Tibial nerve (tissue), 4 donors: ENCODE data around the gene TBC1D22A. TPM values are rescaled to one million over a fixed set of nuclear protein-coding genes. Genes with fewer than 3 reads are reported as not detected.

Experiments used
- DNase-seq, 2 donors: peaks; one replicate each; pipeline ENCODE4 v3.0.0-alpha.2; 2019; ENCODE audit warnings: low spot score in 2 of 2
- H3K27ac ChIP-seq, 4 donors: fragments of 200-600 bp; sonication (generic) in 3 of 4; one replicate each; pipeline ENCODE4 v1.5.1; 2017 to 2019; ENCODE audit warnings: mild to moderate bottlenecking in 1 of 4
- H3K27me3 ChIP-seq, 2 donors: fragments of 200-600 bp; sonication (generic) in 1 of 2; one replicate each; pipeline versions ENCODE4 v1.5.1 to v1.6.0; 2017 to 2019
- H3K36me3 ChIP-seq, 3 donors: fragments of 200-600 bp; sonication (generic); one replicate each; pipeline ENCODE4 v1.5.1; 2018 to 2019
- H3K4me1 ChIP-seq, 4 donors: fragments of 200-600 bp; sonication (generic) in 3 of 4; one replicate each; pipeline ENCODE4 v1.5.1; 2017 to 2019
- H3K4me3 ChIP-seq, 4 donors: fragments of 200-600 bp; sonication (generic) in 3 of 4; one replicate each; pipeline ENCODE4 v1.5.1; 2017 to 2019; ENCODE audit warnings: mild to moderate bottlenecking in 1 of 4, moderate library complexity in 1 of 4
- H3K9me3 ChIP-seq, 4 donors: fragments of 200-600 bp; sonication (generic) in 3 of 4; one replicate each; pipeline ENCODE4 v1.5.1; 2017 to 2019
- EP300 ChIP-seq, 2 donors: sonication (generic); formaldehyde crosslinking; IDR thresholded peaks; one replicate each; pipeline ENCODE4 v1.6.1; 2017; ENCODE audit warnings: antibody characterized with exemption in 2 of 2, mild to moderate bottlenecking in 1 of 2
- POLR2A ChIP-seq, 2 donors: fragments of 450-650 bp; IDR thresholded peaks; one replicate each; pipeline ENCODE4 v1.6.1; 2017; ENCODE audit warnings: antibody characterized with exemption in 2 of 2, mild to moderate bottlenecking in 2 of 2, moderate library complexity in 2 of 2
- WGBS, 2 donors: methylation state at CpG; one replicate each; pipeline ENCODE4 v1.1.5; 2018; 5-methylcytosine and 5-hydroxymethylcytosine counted together
- total RNA-seq, 4 donors: library from RNA; depleted of rRNA; stranded (reverse); fragments of >200 nt; gene quantifications; one replicate each; pipeline ENCODE4 v1.1.0, GENCODE V29; 2016
- TF ChIP-seq, protein P1 (sequence below), 5 experiments: fragments of 200-600 bp in 3 of 5; fragments of 450-650 bp in 2 of 5; sonication (generic) in 3 of 5; IDR thresholded peaks; one replicate each; pipeline ENCODE4 v1.5.1; 2016 to 2019; ENCODE audit warnings: antibody characterized with exemption in 5 of 5, mild to moderate bottlenecking in 3 of 5, moderate library complexity in 2 of 5

TBC1D22A gene
- total RNA-seq, 4 donors from 2014 or later, result 27.3 to 35.4 (median 29.3) TPM

DNA sequence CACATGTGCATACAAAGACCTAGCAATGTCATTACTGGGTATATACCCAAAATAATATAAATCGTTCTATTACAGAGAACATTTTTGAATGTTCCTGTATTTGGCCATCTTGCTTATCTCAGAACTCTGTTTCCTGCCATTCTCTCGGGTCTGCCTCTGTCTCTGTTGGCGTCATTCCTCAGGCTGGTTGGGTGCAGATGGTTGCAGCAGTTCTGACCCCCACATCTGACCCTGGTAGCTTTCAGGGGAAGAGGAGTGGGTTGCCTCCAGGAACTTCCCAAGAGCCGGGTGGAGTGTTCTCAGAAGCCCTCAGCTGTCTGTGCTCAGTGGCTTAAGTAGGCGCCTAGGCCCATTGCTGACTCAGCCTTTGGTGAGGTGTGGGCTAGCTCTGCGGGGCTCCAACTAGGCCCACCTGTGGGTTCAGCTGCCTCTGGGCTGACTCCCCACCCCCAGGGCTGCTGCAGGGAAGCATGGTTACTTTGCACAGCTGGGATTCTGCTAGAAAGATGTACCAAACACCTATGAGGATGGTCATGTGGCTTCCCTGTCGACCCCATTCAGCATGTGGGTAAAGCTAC lies 114.0 kb downstream of the TBC1D22A start:
- Histone ChIP-seq H3K9me3 (peaks cover 0 to 18% (median 2%) of the 10 kb centered on the region in 4 donors), H3K36me3 (peaks cover 0 to under 1% (median 0%) of the 10 kb centered on the region in 3 donors), H3K27me3 (no peaks in the 10 kb centered on the region), H3K27ac (no peak overlapping the region), H3K4me3 (no peak overlapping the region), H3K4me1 (peaks cover 0 to 17% (median 3%) of the 10 kb centered on the region in 4 donors)
- 87 to 88% methylated on average over 5 to 7 of the region's 7 CpGs for WGBS, 2 donors
- no peak for TF ChIP-seq POLR2A (IDR thresholded peaks at IDR 0.05)
- no peak for TF ChIP-seq EP300 (IDR thresholded peaks at IDR 0.05)
- TF ChIP-seq, protein P1, sequence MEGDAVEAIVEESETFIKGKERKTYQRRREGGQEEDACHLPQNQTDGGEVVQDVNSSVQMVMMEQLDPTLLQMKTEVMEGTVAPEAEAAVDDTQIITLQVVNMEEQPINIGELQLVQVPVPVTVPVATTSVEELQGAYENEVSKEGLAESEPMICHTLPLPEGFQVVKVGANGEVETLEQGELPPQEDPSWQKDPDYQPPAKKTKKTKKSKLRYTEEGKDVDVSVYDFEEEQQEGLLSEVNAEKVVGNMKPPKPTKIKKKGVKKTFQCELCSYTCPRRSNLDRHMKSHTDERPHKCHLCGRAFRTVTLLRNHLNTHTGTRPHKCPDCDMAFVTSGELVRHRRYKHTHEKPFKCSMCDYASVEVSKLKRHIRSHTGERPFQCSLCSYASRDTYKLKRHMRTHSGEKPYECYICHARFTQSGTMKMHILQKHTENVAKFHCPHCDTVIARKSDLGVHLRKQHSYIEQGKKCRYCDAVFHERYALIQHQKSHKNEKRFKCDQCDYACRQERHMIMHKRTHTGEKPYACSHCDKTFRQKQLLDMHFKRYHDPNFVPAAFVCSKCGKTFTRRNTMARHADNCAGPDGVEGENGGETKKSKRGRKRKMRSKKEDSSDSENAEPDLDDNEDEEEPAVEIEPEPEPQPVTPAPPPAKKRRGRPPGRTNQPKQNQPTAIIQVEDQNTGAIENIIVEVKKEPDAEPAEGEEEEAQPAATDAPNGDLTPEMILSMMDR (IDR thresholded peaks at IDR 0.05), result no peak
- no peak for DNase-seq

DNA sequence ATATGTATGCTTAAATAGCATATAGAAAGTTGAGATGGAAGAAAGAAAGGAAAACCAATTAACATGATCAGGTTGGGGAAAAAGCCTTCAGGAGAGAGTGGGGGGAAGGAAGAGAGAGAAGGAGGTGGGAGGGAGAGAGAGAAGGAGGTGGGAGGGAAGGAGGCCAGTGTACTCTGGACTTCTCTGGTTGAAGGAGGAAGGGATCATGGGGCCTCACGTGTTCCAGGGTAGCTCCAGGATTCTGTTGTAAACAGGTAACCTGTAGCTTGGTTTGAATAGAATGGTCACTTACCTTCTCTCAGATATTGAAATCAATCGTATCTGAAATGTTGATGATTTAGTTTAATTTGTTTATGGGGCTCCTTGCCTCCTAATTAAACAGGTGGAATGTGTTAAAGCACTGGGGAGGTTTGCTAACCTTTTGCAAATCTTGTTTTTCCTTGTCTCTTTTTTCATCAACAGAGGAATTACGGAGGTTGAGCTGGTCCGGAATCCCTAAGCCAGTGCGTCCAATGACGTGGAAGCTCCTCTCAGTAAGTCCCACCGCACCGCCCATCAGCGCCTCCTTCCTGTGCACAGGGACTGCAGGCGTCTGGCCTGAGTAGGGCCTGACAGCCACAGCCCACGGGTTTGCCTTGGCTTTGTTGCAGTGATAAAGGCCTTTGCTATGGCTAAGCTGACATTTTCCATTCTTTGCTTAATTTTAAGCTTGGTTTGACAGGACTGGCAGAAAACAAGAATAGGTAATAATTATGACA lies 115.9 kb downstream of the TBC1D22A start:
- DNase-seq, result no peak
- Histone ChIP-seq H3K4me1 (peaks cover 0 to 17% (median 3%) of the 10 kb centered on the region in 4 donors), H3K27ac (peak overlapping the region in 2 of 4 donors; percentile 13 to 48), H3K36me3 (peaks cover 0 to 3% (median 0%) of the 10 kb centered on the region in 3 donors), H3K4me3 (no peak overlapping the region), H3K27me3 (no peaks in the 10 kb centered on the region), H3K9me3 (no peaks in the 10 kb centered on the region)
- WGBS, 2 donors, result 79 to 84% methylated on average over 11 of the region's 11 CpGs
- TF ChIP-seq, protein P1 (IDR thresholded peaks at IDR 0.05), result no peak
- TF ChIP-seq POLR2A (IDR thresholded peaks at IDR 0.05) (no peak), EP300 (IDR thresholded peaks at IDR 0.05) (no peak)

DNA sequence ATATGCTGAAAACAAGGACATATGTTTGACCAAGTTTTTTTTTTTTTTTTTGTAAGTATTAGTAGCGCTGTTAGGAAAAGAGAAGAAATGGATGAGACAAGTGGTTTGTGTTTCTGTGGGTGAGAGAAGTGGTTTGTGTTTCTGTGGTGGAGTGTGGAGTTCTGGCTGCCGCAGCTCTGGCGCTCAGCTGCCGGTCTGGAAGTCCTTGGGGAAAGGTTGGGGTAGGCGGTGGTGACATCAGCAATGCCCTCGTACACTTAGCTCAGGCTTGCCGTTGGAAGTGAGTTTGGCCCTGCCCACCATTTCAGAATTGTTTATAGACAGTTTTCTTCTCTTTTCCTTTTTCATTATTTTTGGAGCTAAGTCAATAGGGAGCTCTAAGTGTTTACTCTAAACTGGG lies 116.6 kb downstream of the TBC1D22A start:
- Histone ChIP-seq H3K9me3 (no peaks in the 10 kb centered on the region), H3K4me3 (no peak overlapping the region), H3K36me3 (peaks cover 0 to 6% (median 0%) of the 10 kb centered on the region in 3 donors), H3K27me3 (no peaks in the 10 kb centered on the region), H3K4me1 (peaks cover 0 to 17% (median 3%) of the 10 kb centered on the region in 4 donors), H3K27ac (peak overlapping the region in 2 of 4 donors; percentile 13 to 48)
- 41 to 43% methylated on average over 7 of the region's 7 CpGs for WGBS, 2 donors
- peak in 1 of 2 donors; percentile 41 for DNase-seq
- TF ChIP-seq, protein P1 (IDR thresholded peaks at IDR 0.05), result no peak
- TF ChIP-seq POLR2A (IDR thresholded peaks at IDR 0.05), result no peak

DNA sequence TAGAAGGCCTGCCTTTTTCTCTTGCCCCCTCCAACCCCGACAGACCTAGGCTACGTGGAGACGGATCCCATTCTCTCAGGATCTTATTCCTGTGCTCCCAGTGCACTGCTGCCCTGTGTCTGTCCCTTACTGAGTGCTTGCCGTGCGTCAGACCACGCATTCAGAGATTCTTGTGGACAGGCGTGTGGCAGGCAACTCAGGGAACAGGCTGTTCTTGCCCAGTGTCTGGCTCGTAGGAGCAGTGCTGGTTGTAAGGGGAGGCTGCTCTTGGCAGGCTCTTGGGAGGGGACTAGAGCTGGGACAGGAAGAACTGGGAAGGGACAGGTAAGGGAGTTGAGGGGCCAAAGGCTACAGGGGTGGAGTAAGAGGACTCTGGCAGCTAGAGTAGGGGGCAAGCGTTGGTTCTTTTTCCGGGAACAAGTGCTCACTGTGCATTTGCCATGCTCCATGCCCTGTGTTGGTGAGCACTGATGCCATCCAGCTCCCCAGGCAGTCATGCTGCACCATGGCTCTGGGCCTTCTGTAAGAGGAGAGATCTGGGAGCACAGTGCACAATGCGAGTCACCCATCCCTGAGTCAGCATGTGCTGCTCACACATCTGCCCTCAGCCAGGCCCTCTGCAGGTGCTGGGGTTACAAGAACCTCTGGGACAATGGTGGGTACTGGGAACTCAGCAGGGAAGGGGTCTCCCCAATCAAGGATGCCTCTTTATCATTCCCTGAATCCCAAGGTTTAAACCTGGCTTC lies 119.1 kb downstream of the TBC1D22A start:
- TF ChIP-seq EP300 (IDR thresholded peaks at IDR 0.05) (peak in 1 of 2 donors; percentile 8), POLR2A (IDR thresholded peaks at IDR 0.05) (no peak)
- TF ChIP-seq, protein P1 (IDR thresholded peaks at IDR 0.05), result no peak
- peaks cover 0 to 20% (median 0%) of the 10 kb centered on the region in 3 donors for H3K36me3 ChIP-seq
- DNase-seq, result no peak
- H3K4me3 ChIP-seq, result no peak overlapping the region
- no peaks in the 10 kb centered on the region for H3K9me3 ChIP-seq
- H3K27ac ChIP-seq, result peak overlapping the region in 1 of 4 donors; percentile 71
- no peaks in the 10 kb centered on the region for H3K27me3 ChIP-seq
- WGBS, 2 donors, result 96 to 97% methylated on average over 11 of the region's 11 CpGs
- H3K4me1 ChIP-seq, result peaks cover 0 to 17% (median 3%) of the 10 kb centered on the region in 4 donors
